Smooth muscle cell (in vitro differentiated cells): ENCODE data around the gene HEMK1. TPM values are rescaled to one million over a fixed set of nuclear protein-coding genes. Genes with fewer than 3 reads are reported as not detected.

ENCODE experiments used
- DNase-seq: peaks from one replicate; lab custom pipeline; 2025; ENCODE audit not compliant: unreplicated experiment; lab: John Stamatoyannopoulos, UW
- H2AFZ ChIP-seq: fragments of 200-600 bp; sonication (generic); 2 replicates; pipeline ENCODE4 v1.6.0; 2016; ENCODE audit warnings: antibody characterized with exemption, low read depth, mild to moderate bottlenecking
- H3F3A ChIP-seq: fragments of 200-600 bp; sonication (generic); 2 replicates; pipeline ENCODE4 v1.6.0; 2017; ENCODE audit warnings: antibody characterized with exemption, low read depth
- H3K27ac ChIP-seq: fragments of 200-600 bp; sonication (generic); 2 replicates; pipeline ENCODE4 v1.5.1; 2016; ENCODE audit warnings: low read depth, mild to moderate bottlenecking
- H3K27me3 ChIP-seq: fragments of 200-600 bp; sonication (generic); 2 replicates; pipeline ENCODE4 v1.6.1; 2016; ENCODE audit warnings: low read depth, mild to moderate bottlenecking
- H3K36me3 ChIP-seq: fragments of 200-600 bp; sonication (generic); 2 replicates; pipeline ENCODE4 v1.5.1; 2016; ENCODE audit warnings: low read depth
- H3K4me1 ChIP-seq: fragments of 200-600 bp; sonication (generic); 2 replicates; pipeline ENCODE4 v1.5.1; 2016; ENCODE audit warnings: low read depth
- H3K4me2 ChIP-seq: fragments of 200-600 bp; sonication (generic); 2 replicates; pipeline ENCODE4 v1.6.0; 2016; ENCODE audit warnings: mild to moderate bottlenecking
- H3K4me3 ChIP-seq: fragments of 200-600 bp; sonication (generic); 2 replicates; pipeline ENCODE4 v1.5.1; 2016; ENCODE audit warnings: mild to moderate bottlenecking
- H3K79me2 ChIP-seq: fragments of 200-600 bp; sonication (generic); 2 replicates; pipeline ENCODE4 v1.6.0; 2016; ENCODE audit warnings: low read depth, mild to moderate bottlenecking
- H3K9ac ChIP-seq: fragments of 200-600 bp; sonication (generic); 2 replicates; pipeline ENCODE4 v1.6.0; 2016; ENCODE audit warnings: low read depth
- H3K9me3 ChIP-seq: fragments of 200-600 bp; sonication (generic); replicated peaks from 2 replicates; pipeline ENCODE4 v1.5.1; 2016; ENCODE audit warnings: low read depth
- H4K20me1 ChIP-seq: fragments of 200-600 bp; sonication (generic); 2 replicates; pipeline ENCODE4 v1.6.0; 2016; ENCODE audit warnings: low read depth
- CTCF ChIP-seq: fragments of 200-600 bp; sonication (generic); IDR thresholded peaks from 2 replicates; pipeline ENCODE4 v1.5.1; 2017; ENCODE audit warnings: borderline replicate concordance, mild to moderate bottlenecking, antibody characterized with exemption; ENCODE audit not compliant: insufficient read depth, poor library complexity, severe bottlenecking
- WGBS: methylation state at CpG from one replicate; pipeline ENCODE4 v1.1.7; 2016; ENCODE audit warnings: low lambda C conversion rate; 5-methylcytosine and 5-hydroxymethylcytosine counted together
- polyA plus RNA-seq: library from polyadenylated mRNA; unstranded; fragments of >200 nt; fragmentation: Nextera tagmentation; extraction: Ambion mirVana; gene quantifications from 2 replicates; pipeline ENCODE4 v1.2.1, GENCODE V29; 2016
- total RNA-seq: library from RNA; depleted of rRNA; stranded (reverse); fragments of >200 nt; gene quantifications from 2 replicates; pipeline ENCODE4 v1.2.3, GENCODE V29; 2014

The HEMK1 gene
- total and polyA plus RNA-seq, 2 experiments from 2014 or later, result 15.3 to 28.3 TPM

DNA sequence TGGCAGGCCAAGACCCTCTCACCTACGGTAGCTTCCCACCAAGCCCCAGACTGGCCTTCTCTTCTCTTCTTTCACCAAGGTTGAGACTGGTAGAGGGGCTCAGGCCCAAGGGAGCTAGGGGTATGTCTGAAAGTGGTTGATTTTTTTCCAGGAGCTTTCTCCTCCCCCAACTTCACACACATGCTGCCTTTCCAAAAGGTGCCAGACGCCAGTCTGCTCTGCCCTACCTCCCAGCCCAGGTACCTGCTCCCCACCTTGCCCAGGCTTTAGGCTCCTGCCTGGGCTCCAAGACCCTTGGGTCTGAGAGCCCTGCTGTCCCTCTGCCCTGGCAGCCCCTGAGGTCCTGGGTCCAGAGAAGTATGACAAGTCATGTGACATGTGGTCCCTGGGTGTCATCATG, 76.1 kb downstream of the HEMK1 start:
- Histone ChIP-seq H3F3A (no peaks in the 10 kb centered on the region), H3K9me3 (no peaks in the 10 kb centered on the region), H3K4me3 (no peak overlapping the region), H3K36me3 (no peaks in the 10 kb centered on the region), H2AFZ (no peak overlapping the region), H4K20me1 (no peaks in the 10 kb centered on the region), H3K9ac (no peak overlapping the region), H3K27ac (no peak overlapping the region), H3K4me1 (no peaks in the 10 kb centered on the region), H3K27me3 (no peaks in the 10 kb centered on the region), H3K4me2 (no peak overlapping the region), H3K79me2 (no peaks in the 10 kb centered on the region)
- DNase-seq, result no peak
- WGBS, result 100% methylated on average over 2 of the region's 2 CpGs
- no peak for TF ChIP-seq CTCF

Other genes starting within 250 kb of the HEMK1 start
- 74.7 and 88.0 TPM in 2 replicates for gene HYAL2, start 246.8 kb upstream of the HEMK1 start, total RNA-seq
- gene HYAL2, start 246.8 kb upstream of the HEMK1 start, polyA plus RNA-seq, result 72.8 and 83.3 TPM in 2 replicates
- gene TUSC2, start 241.3 kb upstream of the HEMK1 start, total RNA-seq, result 25.1 and 28.8 TPM in 2 replicates
- 53.4 and 57.5 TPM in 2 replicates for gene TUSC2, start 241.3 kb upstream of the HEMK1 start, polyA plus RNA-seq
- gene RASSF1, start 228.7 kb upstream of the HEMK1 start, total RNA-seq, result 25.3 and 27.6 TPM in 2 replicates
- 58.5 and 62.2 TPM in 2 replicates for gene RASSF1, start 228.7 kb upstream of the HEMK1 start, polyA plus RNA-seq
- 0.27 and 1.4 TPM in 2 replicates for gene ZMYND10, start 223.8 kb upstream of the HEMK1 start, total RNA-seq
- gene ZMYND10, start 223.8 kb upstream of the HEMK1 start, polyA plus RNA-seq, result 0.21 and 1.7 TPM in 2 replicates
- 18.0 and 25.1 TPM in 2 replicates for gene NPRL2, start 218.7 kb upstream of the HEMK1 start, total RNA-seq
- gene NPRL2, start 218.7 kb upstream of the HEMK1 start, polyA plus RNA-seq, result 29.3 and 39.7 TPM in 2 replicates
- 15.1 and 21.6 TPM in 2 replicates for gene CYB561D2, start 218.7 kb upstream of the HEMK1 start, total RNA-seq
- 22.6 and 30.7 TPM in 2 replicates for gene CYB561D2, start 218.7 kb upstream of the HEMK1 start, polyA plus RNA-seq
- 33.6 and 42.7 TPM in 2 replicates for gene TMEM115, start 210.0 kb upstream of the HEMK1 start, total RNA-seq
- 53.2 and 56.6 TPM in 2 replicates for gene TMEM115, start 210.0 kb upstream of the HEMK1 start, polyA plus RNA-seq
- 0.27 and 0.31 TPM in 2 replicates for gene CACNA2D2, start 65.9 kb upstream of the HEMK1 start, total RNA-seq
- 0.51 and 0.58 TPM in 2 replicates for gene CACNA2D2, start 65.9 kb upstream of the HEMK1 start, polyA plus RNA-seq
- gene C3orf18, start 1.8 kb upstream of the HEMK1 start, total RNA-seq, result 6.6 and 8.7 TPM in 2 replicates
- 18.9 and 20.0 TPM in 2 replicates for gene C3orf18, start 1.8 kb upstream of the HEMK1 start, polyA plus RNA-seq
- 1.8 and 3.0 TPM in 2 replicates for gene CISH, start 42.3 kb downstream of the HEMK1 start, total RNA-seq
- 12.4 and 15.9 TPM in 2 replicates for gene CISH, start 42.3 kb downstream of the HEMK1 start, polyA plus RNA-seq
- gene MAPKAPK3, start 47.6 kb downstream of the HEMK1 start, total RNA-seq, result 17.1 and 20.2 TPM in 2 replicates
- 18.7 and 23.7 TPM in 2 replicates for gene MAPKAPK3, start 47.6 kb downstream of the HEMK1 start, polyA plus RNA-seq
- gene DOCK3, start 105.4 kb downstream of the HEMK1 start, total RNA-seq, result 1.5 and 2.2 TPM in 2 replicates
- 0.29 and 1.4 TPM in 2 replicates for gene DOCK3, start 105.4 kb downstream of the HEMK1 start, polyA plus RNA-seq